WTC11 (cell line): ENCODE data around the gene MCRS1. TPM values are rescaled to one million over a fixed set of nuclear protein-coding genes. Genes with fewer than 3 reads are reported as not detected.
"Not testable (repeated sequence)": the region's sequence is repeated elsewhere in the genome, so short reads cannot be mapped to it uniquely, and the experiment has no call there.

Experiments used
- ATAC-seq: fragments of 200-7000 bp; cut with Tn5 transposase; 2 replicates; pipeline ENCODE4 v1.10.0; 2021; ENCODE audit warnings: mild to moderate bottlenecking, moderate library complexity
- CTCF ChIA-PET: fragments of 300-600 bp; sonication (Branson Sonifier 250); formaldehyde crosslinking; loops from one replicate; lab custom pipeline; 2021; ENCODE audit warnings: antibody characterized with exemption; lab: Charles Lee
- POLR2A ChIA-PET: fragments of 350-600 bp; sonication (Branson Sonifier 250); formaldehyde crosslinking; loops from one replicate; lab custom pipeline; 2021; ENCODE audit warnings: antibody characterized with exemption; lab: Charles Lee
- DNase-seq: peaks from one replicate; pipeline ENCODE4 v3.0.0; 2021; ENCODE audit warnings: low spot score
- H3K27ac Mint-ChIP-seq: 2 replicates; pipeline ENCODE4 v1.8.0; 2021; ENCODE audit warnings: mixed read lengths
- H3K27me3 Mint-ChIP-seq: 2 replicates; pipeline ENCODE4 v1.8.0; 2021; ENCODE audit warnings: low read depth, mild to moderate bottlenecking, moderate library complexity, mixed read lengths
- H3K36me3 Mint-ChIP-seq: 2 replicates; pipeline ENCODE4 v1.8.0; 2021; ENCODE audit warnings: mixed read lengths
- H3K4me1 Mint-ChIP-seq: 2 replicates; pipeline ENCODE4 v1.8.0; 2022; ENCODE audit warnings: mixed read lengths
- H3K4me3 Mint-ChIP-seq: 2 replicates; pipeline ENCODE4 v1.8.0; 2021; ENCODE audit warnings: mild to moderate bottlenecking, moderate library complexity, mixed read lengths
- H3K9me3 Mint-ChIP-seq: 2 replicates; pipeline ENCODE4 v1.8.0; 2021; ENCODE audit warnings: mixed read lengths
- CBFB ChIP-seq: sonication (generic); formaldehyde crosslinking; IDR thresholded peaks from 2 replicates; pipeline ENCODE4 v1.8.1; 2022; ENCODE audit warnings: mild to moderate bottlenecking, low read depth, missing genetic modification reagents
- FOXP1 ChIP-seq: sonication (generic); formaldehyde crosslinking; IDR thresholded peaks from 2 replicates; pipeline ENCODE4 v1.8.0; 2022; ENCODE audit warnings: missing genetic modification reagents, mild to moderate bottlenecking, moderate library complexity, borderline replicate concordance
- JUN ChIP-seq: sonication (generic); formaldehyde crosslinking; IDR thresholded peaks from 2 replicates; pipeline ENCODE4 v1.8.0; 2023; ENCODE audit warnings: mild to moderate bottlenecking, missing genetic modification reagents
- KAT7 ChIP-seq: sonication (generic); formaldehyde crosslinking; IDR thresholded peaks from 2 replicates; pipeline ENCODE4 v1.8.1; 2023; ENCODE audit warnings: missing genetic modification reagents, mild to moderate bottlenecking, borderline replicate concordance
- NFATC4 ChIP-seq: fragments of 250-450 bp; sonication (Bioruptor Pico); IDR thresholded peaks from 2 replicates; pipeline ENCODE4 v1.9.0; 2021; ENCODE audit warnings: mild to moderate bottlenecking
- NR3C1 ChIP-seq: sonication (generic); formaldehyde crosslinking; conservative IDR thresholded peaks from 2 replicates; pipeline ENCODE4 v1.8.1; 2023; ENCODE audit warnings: low read depth, mild to moderate bottlenecking, missing genetic modification reagents
- RELA ChIP-seq: sonication (generic); formaldehyde crosslinking; IDR thresholded peaks from 2 replicates; pipeline ENCODE4 v1.8.1; 2022; ENCODE audit warnings: missing genetic modification reagents, mild to moderate bottlenecking, borderline replicate concordance
- RORB ChIP-seq: fragments of 250-450 bp; sonication (Bioruptor Pico); IDR thresholded peaks from 2 replicates; pipeline ENCODE4 v1.9.0; 2021; ENCODE audit warnings: mild to moderate bottlenecking
- TCF7 ChIP-seq: sonication (generic); formaldehyde crosslinking; IDR thresholded peaks from 2 replicates; pipeline ENCODE4 v1.8.0; 2022; ENCODE audit warnings: mild to moderate bottlenecking, low read depth, missing genetic modification reagents, moderate library complexity
- ZNF396 ChIP-seq: fragments of 250-450 bp; sonication (Bioruptor Pico); IDR thresholded peaks from 2 replicates; pipeline ENCODE4 v1.8.0; 2021; ENCODE audit warnings: mild to moderate bottlenecking, moderate library complexity, borderline replicate concordance
- ZNF423 ChIP-seq: fragments of 250-450 bp; sonication (Bioruptor Pico); IDR thresholded peaks from 2 replicates; pipeline ENCODE4 v2.1.2; 2022; ENCODE audit warnings: mild to moderate bottlenecking, moderate library complexity
- total RNA-seq: library from RNA; stranded (reverse); gene quantifications from 3 replicates; pipeline ENCODE4 v1.2.3, GENCODE V29; 2021
- TF ChIP-seq, protein P1 (sequence below): sonication (generic); formaldehyde crosslinking; IDR thresholded peaks from 2 replicates; pipeline ENCODE4 v1.8.1; 2023; ENCODE audit warnings: mild to moderate bottlenecking, missing genetic modification reagents, moderate library complexity
- TF ChIP-seq, protein P2 (sequence below): sonication (generic); formaldehyde crosslinking; IDR thresholded peaks from 2 replicates; pipeline ENCODE4 v1.8.0; 2022; ENCODE audit warnings: mild to moderate bottlenecking, missing genetic modification reagents
- TF ChIP-seq, protein P3 (sequence below): fragments of 250-450 bp; sonication (Bioruptor Pico); IDR thresholded peaks from 2 replicates; pipeline ENCODE4 v1.9.0; 2021; ENCODE audit warnings: moderate library complexity, mild to moderate bottlenecking, inconsistent platforms, borderline replicate concordance
- TF ChIP-seq, protein P4 (sequence below): sonication (generic); formaldehyde crosslinking; IDR thresholded peaks from 2 replicates; pipeline ENCODE4 v1.8.1; 2023; ENCODE audit warnings: mild to moderate bottlenecking, missing genetic modification reagents, moderate library complexity
- TF ChIP-seq, protein P5 (sequence below): fragments of 250-450 bp; sonication (Bioruptor Pico); IDR thresholded peaks from 2 replicates; pipeline ENCODE4 v1.9.0; 2021; ENCODE audit warnings: mild to moderate bottlenecking
- TF ChIP-seq, protein P6 (sequence below): sonication (generic); formaldehyde crosslinking; IDR thresholded peaks from 2 replicates; pipeline ENCODE4 v1.8.0; 2023; ENCODE audit warnings: mild to moderate bottlenecking, missing genetic modification reagents
- TF ChIP-seq, protein P7 (sequence below): sonication (generic); formaldehyde crosslinking; IDR thresholded peaks from 2 replicates; pipeline ENCODE4 v1.8.1; 2022; ENCODE audit warnings: mild to moderate bottlenecking, moderate library complexity, missing genetic modification reagents

The MCRS1 gene
- total RNA-seq, 1 experiment from 2014 or later, result 105 TPM

DNA sequence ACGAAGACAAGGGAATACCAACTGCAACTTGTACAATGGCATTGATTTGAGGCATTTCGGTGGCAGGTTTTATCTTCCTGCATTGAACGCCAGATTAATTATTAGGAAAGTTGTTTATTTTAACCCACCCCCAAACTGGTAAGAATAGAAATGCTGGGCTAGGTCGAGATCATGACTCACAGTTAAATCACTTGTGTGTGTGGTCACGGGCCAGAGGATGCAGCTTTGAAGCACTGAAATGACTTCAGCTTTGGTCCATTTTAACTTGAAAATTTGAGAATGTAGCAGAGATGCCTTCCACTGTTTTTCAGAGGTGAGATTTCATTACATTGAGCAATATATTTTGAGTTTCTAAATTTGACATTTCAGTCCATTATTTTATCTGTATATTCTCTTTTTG is 52.7 kb downstream of the MCRS1 start (continued):
- TF ChIP-seq, protein P1, sequence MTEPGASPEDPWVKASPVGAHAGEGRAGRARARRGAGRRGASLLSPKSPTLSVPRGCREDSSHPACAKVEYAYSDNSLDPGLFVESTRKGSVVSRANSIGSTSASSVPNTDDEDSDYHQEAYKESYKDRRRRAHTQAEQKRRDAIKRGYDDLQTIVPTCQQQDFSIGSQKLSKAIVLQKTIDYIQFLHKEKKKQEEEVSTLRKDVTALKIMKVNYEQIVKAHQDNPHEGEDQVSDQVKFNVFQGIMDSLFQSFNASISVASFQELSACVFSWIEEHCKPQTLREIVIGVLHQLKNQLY (CRISPR knock-in tag), result no peak
- TF ChIP-seq JUN (no peak), KAT7 (no peak), RELA (CRISPR knock-in tag) (no peak), NFATC4 (no peak), FOXP1 (no peak)
- TF ChIP-seq, protein P2, sequence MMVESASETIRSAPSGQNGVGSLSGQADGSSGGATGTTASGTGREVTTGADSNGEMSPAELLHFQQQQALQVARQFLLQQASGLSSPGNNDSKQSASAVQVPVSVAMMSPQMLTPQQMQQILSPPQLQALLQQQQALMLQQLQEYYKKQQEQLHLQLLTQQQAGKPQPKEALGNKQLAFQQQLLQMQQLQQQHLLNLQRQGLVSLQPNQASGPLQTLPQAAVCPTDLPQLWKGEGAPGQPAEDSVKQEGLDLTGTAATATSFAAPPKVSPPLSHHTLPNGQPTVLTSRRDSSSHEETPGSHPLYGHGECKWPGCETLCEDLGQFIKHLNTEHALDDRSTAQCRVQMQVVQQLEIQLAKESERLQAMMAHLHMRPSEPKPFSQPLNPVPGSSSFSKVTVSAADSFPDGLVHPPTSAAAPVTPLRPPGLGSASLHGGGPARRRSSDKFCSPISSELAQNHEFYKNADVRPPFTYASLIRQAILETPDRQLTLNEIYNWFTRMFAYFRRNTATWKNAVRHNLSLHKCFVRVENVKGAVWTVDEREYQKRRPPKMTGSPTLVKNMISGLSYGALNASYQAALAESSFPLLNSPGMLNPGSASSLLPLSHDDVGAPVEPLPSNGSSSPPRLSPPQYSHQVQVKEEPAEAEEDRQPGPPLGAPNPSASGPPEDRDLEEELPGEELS (CRISPR knock-in tag), result no peak
- TF ChIP-seq, all 79 proteins: peak for 0

DNA sequence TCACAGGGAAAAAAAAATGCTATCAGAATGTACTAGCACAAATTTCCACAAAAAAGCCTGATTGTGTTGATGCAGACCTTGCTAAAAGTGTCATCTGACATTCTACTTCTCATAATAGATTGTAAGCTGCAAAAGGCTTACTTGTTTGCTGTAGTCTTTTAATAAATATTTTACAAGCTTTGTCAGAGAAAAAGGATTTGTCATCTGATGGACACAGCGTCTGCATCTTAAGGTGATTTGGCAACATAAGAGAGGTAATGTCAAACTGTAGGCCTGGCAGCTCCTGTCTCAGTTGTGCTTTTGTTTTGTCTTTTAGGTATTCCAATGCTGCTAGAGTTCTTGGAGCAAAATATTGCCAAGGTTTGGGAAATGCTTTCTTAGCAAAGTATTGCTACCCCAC is 55.4 kb downstream of the MCRS1 start:
- Mint-ChIP-seq H3K36me3 (no peaks in the 10 kb centered on the region), H3K4me1 (no peaks in the 10 kb centered on the region), H3K9me3 (no peaks in the 10 kb centered on the region), H3K27me3 (no peaks in the 10 kb centered on the region), H3K4me3 (no peak overlapping the region), H3K27ac (no peak overlapping the region)
- ChIA-PET POLR2A (interaction anchor here (1.3 kb wide), 1 partner anchor 146 kb away, joined by 3 read pairs; the partner anchor contains the start of gene SPATS2), CTCF (interaction anchor here (0.9 to 7.1 kb wide), 5 partner anchors 146 to 224 kb away, joined by 3 to 141 read pairs (median 24); partner anchors contain the start of genes DNAJC22 and SPATS2)
- no peak for DNase-seq
- TF ChIP-seq, protein P3, sequence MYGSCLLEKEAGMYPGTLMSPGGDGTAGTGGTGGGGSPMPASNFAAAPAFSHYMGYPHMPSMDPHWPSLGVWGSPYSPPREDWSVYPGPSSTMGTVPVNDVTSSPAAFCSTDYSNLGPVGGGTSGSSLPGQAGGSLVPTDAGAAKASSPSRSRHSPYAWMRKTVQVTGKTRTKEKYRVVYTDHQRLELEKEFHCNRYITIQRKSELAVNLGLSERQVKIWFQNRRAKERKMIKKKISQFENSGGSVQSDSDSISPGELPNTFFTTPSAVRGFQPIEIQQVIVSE (CRISPR knock-in tag), result no peak
- TF ChIP-seq, protein P4, sequence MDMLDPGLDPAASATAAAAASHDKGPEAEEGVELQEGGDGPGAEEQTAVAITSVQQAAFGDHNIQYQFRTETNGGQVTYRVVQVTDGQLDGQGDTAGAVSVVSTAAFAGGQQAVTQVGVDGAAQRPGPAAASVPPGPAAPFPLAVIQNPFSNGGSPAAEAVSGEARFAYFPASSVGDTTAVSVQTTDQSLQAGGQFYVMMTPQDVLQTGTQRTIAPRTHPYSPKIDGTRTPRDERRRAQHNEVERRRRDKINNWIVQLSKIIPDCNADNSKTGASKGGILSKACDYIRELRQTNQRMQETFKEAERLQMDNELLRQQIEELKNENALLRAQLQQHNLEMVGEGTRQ, result no peak
- TF ChIP-seq ZNF423 (CRISPR knock-in tag), result no peak
- no peak for TF ChIP-seq ZNF396 (CRISPR knock-in tag)
- TF ChIP-seq NR3C1 (CRISPR knock-in tag), result no peak
- TF ChIP-seq TCF7 (CRISPR knock-in tag), result no peak
- no peak for TF ChIP-seq RORB (CRISPR knock-in tag)
- TF ChIP-seq CBFB (CRISPR knock-in tag), result no peak
- no peak for ATAC-seq

DNA sequence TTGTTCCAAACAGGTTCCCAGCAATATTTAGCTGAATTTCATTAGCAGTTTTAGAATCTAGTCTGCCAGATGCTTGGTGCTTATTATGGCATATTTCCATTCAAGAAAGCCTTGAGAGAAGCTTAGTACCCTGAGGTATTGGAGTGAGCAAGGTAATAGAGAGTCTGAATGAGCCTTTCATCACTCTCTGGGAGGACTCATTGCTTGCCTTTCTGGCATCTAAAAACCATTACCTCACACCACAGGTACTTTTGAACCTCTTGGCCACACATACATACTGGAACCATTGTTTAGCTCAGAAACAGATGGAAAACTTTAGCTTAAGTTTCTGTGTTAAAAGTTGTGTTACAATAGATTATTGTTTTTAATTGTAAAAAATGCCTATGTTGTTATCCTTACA is 56.5 kb downstream of the MCRS1 start:
- no peak overlapping the region for H3K27ac Mint-ChIP-seq
- H3K4me3 Mint-ChIP-seq, result no peak overlapping the region
- DNase-seq (no peak), ATAC-seq (no peak)
- H3K36me3 Mint-ChIP-seq, result no peaks in the 10 kb centered on the region
- H3K27me3 Mint-ChIP-seq, result no peaks in the 10 kb centered on the region
- CTCF ChIA-PET, result interaction anchor here (1.1 to 7.1 kb wide), 7 partner anchors 15 to 180 kb away, joined by 3 to 141 read pairs (median 6); partner anchors contain the start of genes DNAJC22 and SPATS2
- H3K9me3 Mint-ChIP-seq, result no peaks in the 10 kb centered on the region
- no peaks in the 10 kb centered on the region for H3K4me1 Mint-ChIP-seq
- POLR2A ChIA-PET, result interaction anchor here (1.3 kb wide), 1 partner anchor 144 kb away, joined by 3 read pairs; the partner anchor contains the start of gene SPATS2
- TF ChIP-seq, protein P5, sequence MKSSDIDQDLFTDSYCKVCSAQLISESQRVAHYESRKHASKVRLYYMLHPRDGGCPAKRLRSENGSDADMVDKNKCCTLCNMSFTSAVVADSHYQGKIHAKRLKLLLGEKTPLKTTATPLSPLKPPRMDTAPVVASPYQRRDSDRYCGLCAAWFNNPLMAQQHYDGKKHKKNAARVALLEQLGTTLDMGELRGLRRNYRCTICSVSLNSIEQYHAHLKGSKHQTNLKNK (CRISPR knock-in tag), result no peak
- TF ChIP-seq, protein P6, sequence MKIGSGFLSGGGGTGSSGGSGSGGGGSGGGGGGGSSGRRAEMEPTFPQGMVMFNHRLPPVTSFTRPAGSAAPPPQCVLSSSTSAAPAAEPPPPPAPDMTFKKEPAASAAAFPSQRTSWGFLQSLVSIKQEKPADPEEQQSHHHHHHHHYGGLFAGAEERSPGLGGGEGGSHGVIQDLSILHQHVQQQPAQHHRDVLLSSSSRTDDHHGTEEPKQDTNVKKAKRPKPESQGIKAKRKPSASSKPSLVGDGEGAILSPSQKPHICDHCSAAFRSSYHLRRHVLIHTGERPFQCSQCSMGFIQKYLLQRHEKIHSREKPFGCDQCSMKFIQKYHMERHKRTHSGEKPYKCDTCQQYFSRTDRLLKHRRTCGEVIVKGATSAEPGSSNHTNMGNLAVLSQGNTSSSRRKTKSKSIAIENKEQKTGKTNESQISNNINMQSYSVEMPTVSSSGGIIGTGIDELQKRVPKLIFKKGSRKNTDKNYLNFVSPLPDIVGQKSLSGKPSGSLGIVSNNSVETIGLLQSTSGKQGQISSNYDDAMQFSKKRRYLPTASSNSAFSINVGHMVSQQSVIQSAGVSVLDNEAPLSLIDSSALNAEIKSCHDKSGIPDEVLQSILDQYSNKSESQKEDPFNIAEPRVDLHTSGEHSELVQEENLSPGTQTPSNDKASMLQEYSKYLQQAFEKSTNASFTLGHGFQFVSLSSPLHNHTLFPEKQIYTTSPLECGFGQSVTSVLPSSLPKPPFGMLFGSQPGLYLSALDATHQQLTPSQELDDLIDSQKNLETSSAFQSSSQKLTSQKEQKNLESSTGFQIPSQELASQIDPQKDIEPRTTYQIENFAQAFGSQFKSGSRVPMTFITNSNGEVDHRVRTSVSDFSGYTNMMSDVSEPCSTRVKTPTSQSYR, result no peak
- TF ChIP-seq, protein P7, sequence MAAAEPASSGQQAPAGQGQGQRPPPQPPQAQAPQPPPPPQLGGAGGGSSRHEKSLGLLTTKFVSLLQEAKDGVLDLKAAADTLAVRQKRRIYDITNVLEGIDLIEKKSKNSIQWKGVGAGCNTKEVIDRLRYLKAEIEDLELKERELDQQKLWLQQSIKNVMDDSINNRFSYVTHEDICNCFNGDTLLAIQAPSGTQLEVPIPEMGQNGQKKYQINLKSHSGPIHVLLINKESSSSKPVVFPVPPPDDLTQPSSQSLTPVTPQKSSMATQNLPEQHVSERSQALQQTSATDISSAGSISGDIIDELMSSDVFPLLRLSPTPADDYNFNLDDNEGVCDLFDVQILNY, result no peak

DNA sequence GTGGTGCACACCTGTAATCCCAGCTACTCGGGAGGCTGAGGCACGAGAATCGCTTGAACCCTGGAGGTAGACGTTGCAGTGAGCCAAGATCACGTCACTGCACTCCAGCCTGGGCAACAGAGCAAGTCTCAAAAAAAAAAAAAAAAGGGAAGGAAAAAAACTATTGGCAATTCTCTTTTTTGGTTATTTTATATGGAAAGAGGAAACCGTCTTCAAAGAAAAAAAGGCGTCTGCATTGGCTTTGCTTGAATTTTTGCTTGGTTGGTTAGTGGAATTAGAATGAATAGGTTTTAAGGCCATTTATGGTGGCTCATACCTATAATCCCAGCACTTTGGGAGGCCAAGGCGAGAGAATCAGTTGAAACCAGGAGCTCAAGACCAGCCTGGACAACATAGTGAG is 58.3 kb downstream of the MCRS1 start:
- DNase-seq, H3K36me3 Mint-ChIP-seq, H3K4me1 Mint-ChIP-seq, H3K27me3 Mint-ChIP-seq, H3K4me3 Mint-ChIP-seq, H3K9me3 Mint-ChIP-seq, ATAC-seq, H3K27ac Mint-ChIP-seq: not testable (repeated sequence)
- CTCF ChIA-PET, result interaction anchor here (0.7 to 7.1 kb wide), 6 partner anchors 93 to 570 kb away, joined by 3 to 141 read pairs (median 6); no protein-coding TSS in a partner anchor
- POLR2A ChIA-PET, result interaction anchor here (0.6 kb wide), 1 partner anchor 110 kb away, joined by 3 read pairs; no protein-coding TSS in a partner anchor
